Neural cell (in vitro differentiated cells): ENCODE data around the gene NTRK2. TPM values are rescaled to one million over a fixed set of nuclear protein-coding genes. Genes with fewer than 3 reads are reported as not detected.

ENCODE experiments used
- H2AFZ ChIP-seq: fragments of 200-600, 300-800 bp; sonication (generic), shearing (Covaris generic); 2 replicates; pipeline ENCODE4 v1.6.0; 2014; ENCODE audit warnings: low read depth, mild to moderate bottlenecking, antibody characterized with exemption, low read length, moderate library complexity
- H3F3A ChIP-seq: fragments of 200-600 bp; shearing (Covaris generic); 2 replicates; pipeline ENCODE4 v1.6.1; 2016; ENCODE audit warnings: mild to moderate bottlenecking, moderate library complexity, mixed read lengths, antibody characterized with exemption, low read length; ENCODE audit not compliant: insufficient read depth, poor library complexity, severe bottlenecking
- H3K27ac ChIP-seq: fragments of 200-600, 300-800 bp; sonication (generic), shearing (Covaris generic); 2 replicates; pipeline ENCODE4 v1.5.1; 2014; ENCODE audit warnings: mild to moderate bottlenecking, low read length, moderate library complexity
- H3K27me3 ChIP-seq: fragments of 300-800, 200-600 bp; sonication (generic), shearing (Covaris generic); 2 replicates; pipeline ENCODE4 v1.6.0; 2014; ENCODE audit warnings: mild to moderate bottlenecking, low read depth, low read length, moderate library complexity; ENCODE audit not compliant: insufficient read depth
- H3K36me3 ChIP-seq: fragments of 300-800, 200-600 bp; sonication (generic), shearing (Covaris generic); 2 replicates; pipeline ENCODE4 v1.5.1; 2014; ENCODE audit warnings: mild to moderate bottlenecking, antibody characterized with exemption, low read length, moderate library complexity; ENCODE audit not compliant: insufficient read depth
- H3K4me2 ChIP-seq: fragments of 300-800, 200-600 bp; sonication (generic), shearing (Covaris generic); 2 replicates; pipeline ENCODE4 v1.6.0; 2014; ENCODE audit warnings: mild to moderate bottlenecking, low read length
- H3K4me3 ChIP-seq: fragments of 300-800, 200-600 bp; sonication (generic), shearing (Covaris generic); 2 replicates; pipeline ENCODE4 v1.5.1; 2014; ENCODE audit warnings: mild to moderate bottlenecking, low read length, moderate library complexity
- H3K79me2 ChIP-seq: fragments of 200-600 bp; shearing (Covaris generic); replicated peaks from 2 replicates; pipeline ENCODE4 v1.6.0; 2014; ENCODE audit warnings: mild to moderate bottlenecking, low read length, moderate library complexity; ENCODE audit not compliant: insufficient read depth
- H3K9ac ChIP-seq: fragments of 300-800, 200-600 bp; sonication (generic), shearing (Covaris generic); 2 replicates; pipeline ENCODE4 v1.6.1; 2016; ENCODE audit warnings: mild to moderate bottlenecking, low read length, mixed read lengths
- H3K9me2 ChIP-seq: fragments of 200-600 bp; shearing (Covaris generic); 2 replicates; pipeline ENCODE4 v1.6.1; 2016; ENCODE audit warnings: mild to moderate bottlenecking, low read length, mixed read lengths; ENCODE audit not compliant: insufficient read depth
- H3K9me3 ChIP-seq: fragments of 200-600, 300-800 bp; sonication (generic), shearing (Covaris generic); 2 replicates; pipeline ENCODE4 v1.6.1; 2016; ENCODE audit warnings: mild to moderate bottlenecking, mixed run types, low read length, moderate library complexity, mixed read lengths
- H4K20me1 ChIP-seq: fragments of 200-600 bp; shearing (Covaris generic); 2 replicates; pipeline ENCODE4 v1.6.1; 2016; ENCODE audit warnings: mild to moderate bottlenecking, mixed run types; ENCODE audit not compliant: insufficient read depth
- CTCF ChIP-seq: fragments of 450-650 bp; IDR thresholded peaks from 2 replicates; pipeline ENCODE4 v1.5.1; 2014; ENCODE audit warnings: antibody characterized with exemption, mild to moderate bottlenecking, moderate library complexity; ENCODE audit not compliant: poor library complexity, severe bottlenecking
- EP300 ChIP-seq: fragments of 450-650 bp; conservative IDR thresholded peaks from 2 replicates; pipeline ENCODE4 v1.6.1; 2014; ENCODE audit warnings: antibody characterized with exemption, mild to moderate bottlenecking, moderate library complexity; ENCODE audit not compliant: poor library complexity, severe bottlenecking
- EZH2 ChIP-seq: fragments of 200-600, 300-800 bp; shearing (Covaris generic), sonication (generic); IDR thresholded peaks from 2 replicates; pipeline ENCODE4 v1.6.1; 2014; ENCODE audit warnings: antibody characterized with exemption, low read length, borderline replicate concordance, mild to moderate bottlenecking; ENCODE audit not compliant: insufficient read depth, poor library complexity, severe bottlenecking
- MXI1 ChIP-seq: fragments of 450-650 bp; conservative IDR thresholded peaks from 2 replicates; pipeline ENCODE4 v1.6.1; 2014; ENCODE audit warnings: antibody characterized with exemption, mild to moderate bottlenecking; ENCODE audit not compliant: poor library complexity, severe bottlenecking
- POLR2AphosphoS5 ChIP-seq: IDR thresholded peaks from 2 replicates; pipeline ENCODE4 v1.6.1; 2012
- RAD21 ChIP-seq: fragments of 450-650 bp; conservative IDR thresholded peaks from 2 replicates; pipeline ENCODE4 v1.6.1; 2014; ENCODE audit warnings: antibody characterized with exemption, mild to moderate bottlenecking, moderate library complexity
- SMC3 ChIP-seq: fragments of 450-650 bp; conservative IDR thresholded peaks from 2 replicates; pipeline ENCODE4 v1.6.1; 2014; ENCODE audit warnings: antibody characterized with exemption, mild to moderate bottlenecking, moderate library complexity; ENCODE audit not compliant: poor library complexity
- TAF1 ChIP-seq: IDR thresholded peaks from 2 replicates; pipeline ENCODE4 v1.6.1; 2012; ENCODE audit warnings: low read depth
- polyA plus RNA-seq: library from polyadenylated mRNA; depleted of rRNA; stranded (reverse); fragments of >200 nt; gene quantifications from 2 replicates; pipeline ENCODE4 v1.2.3, GENCODE V29; 2014
- TF ChIP-seq, protein P1 (sequence below): IDR thresholded peaks from 2 replicates; pipeline ENCODE4 v1.6.1; 2012; ENCODE audit warnings: borderline replicate concordance

Gene NTRK2
- polyA plus RNA-seq, 1 donor from 2014 or later: 14.2 TPM

GRCh38 chr9:84862308-84862707, 192.8 kb downstream of the NTRK2 start:
- Histone ChIP-seq H2AFZ (no peak overlapping the region), H3K27ac (no peak overlapping the region), H3K9ac (no peak overlapping the region), H3K9me3 (no peaks in the 10 kb centered on the region), H3K4me3 (no peak overlapping the region), H3F3A (peaks cover 3% of the 10 kb centered on the region), H3K4me2 (no peak overlapping the region), H3K27me3 (no peaks in the 10 kb centered on the region), H3K79me2 (no peaks in the 10 kb centered on the region), H3K36me3 (no peaks in the 10 kb centered on the region), H4K20me1 (no peaks in the 10 kb centered on the region), H3K9me2 (no peaks in the 10 kb centered on the region)
- TF ChIP-seq POLR2AphosphoS5 (no peak), RAD21 (no peak), SMC3 (no peak), MXI1 (no peak), TAF1 (no peak), EP300 (no peak), EZH2 (no peak), CTCF (no peak)
- TF ChIP-seq, protein P1, sequence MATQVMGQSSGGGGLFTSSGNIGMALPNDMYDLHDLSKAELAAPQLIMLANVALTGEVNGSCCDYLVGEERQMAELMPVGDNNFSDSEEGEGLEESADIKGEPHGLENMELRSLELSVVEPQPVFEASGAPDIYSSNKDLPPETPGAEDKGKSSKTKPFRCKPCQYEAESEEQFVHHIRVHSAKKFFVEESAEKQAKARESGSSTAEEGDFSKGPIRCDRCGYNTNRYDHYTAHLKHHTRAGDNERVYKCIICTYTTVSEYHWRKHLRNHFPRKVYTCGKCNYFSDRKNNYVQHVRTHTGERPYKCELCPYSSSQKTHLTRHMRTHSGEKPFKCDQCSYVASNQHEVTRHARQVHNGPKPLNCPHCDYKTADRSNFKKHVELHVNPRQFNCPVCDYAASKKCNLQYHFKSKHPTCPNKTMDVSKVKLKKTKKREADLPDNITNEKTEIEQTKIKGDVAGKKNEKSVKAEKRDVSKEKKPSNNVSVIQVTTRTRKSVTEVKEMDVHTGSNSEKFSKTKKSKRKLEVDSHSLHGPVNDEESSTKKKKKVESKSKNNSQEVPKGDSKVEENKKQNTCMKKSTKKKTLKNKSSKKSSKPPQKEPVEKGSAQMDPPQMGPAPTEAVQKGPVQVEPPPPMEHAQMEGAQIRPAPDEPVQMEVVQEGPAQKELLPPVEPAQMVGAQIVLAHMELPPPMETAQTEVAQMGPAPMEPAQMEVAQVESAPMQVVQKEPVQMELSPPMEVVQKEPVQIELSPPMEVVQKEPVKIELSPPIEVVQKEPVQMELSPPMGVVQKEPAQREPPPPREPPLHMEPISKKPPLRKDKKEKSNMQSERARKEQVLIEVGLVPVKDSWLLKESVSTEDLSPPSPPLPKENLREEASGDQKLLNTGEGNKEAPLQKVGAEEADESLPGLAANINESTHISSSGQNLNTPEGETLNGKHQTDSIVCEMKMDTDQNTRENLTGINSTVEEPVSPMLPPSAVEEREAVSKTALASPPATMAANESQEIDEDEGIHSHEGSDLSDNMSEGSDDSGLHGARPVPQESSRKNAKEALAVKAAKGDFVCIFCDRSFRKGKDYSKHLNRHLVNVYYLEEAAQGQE: no peak

DNA sequence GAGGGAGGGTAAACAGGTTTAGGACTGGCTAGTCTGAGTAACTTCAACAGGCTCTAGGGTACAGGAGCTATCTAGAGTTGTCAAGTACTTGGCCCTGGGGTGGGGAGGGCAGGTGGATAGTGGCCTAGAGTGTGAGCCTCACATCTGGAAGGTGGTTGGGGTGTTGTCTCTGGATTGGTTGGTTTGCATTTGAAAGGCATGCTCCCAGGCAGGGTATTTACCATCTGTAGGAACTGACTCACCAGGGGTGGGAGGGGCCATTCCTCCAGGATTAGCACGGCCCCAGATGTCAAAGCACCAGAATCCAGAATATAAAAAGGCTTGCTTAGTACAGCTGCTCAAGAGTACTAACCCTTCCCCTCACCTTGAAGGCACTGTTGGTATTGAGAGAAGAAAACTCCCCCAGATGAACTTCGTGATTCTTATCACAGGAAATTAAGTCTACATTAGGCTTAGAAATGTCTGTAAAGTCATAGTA, 193.3 kb downstream of the NTRK2 start:
- TF ChIP-seq RAD21: no peak
- no peak for TF ChIP-seq TAF1
- no peak for TF ChIP-seq EZH2
- TF ChIP-seq, protein P1: no peak
- no peak for TF ChIP-seq MXI1
- TF ChIP-seq CTCF: no peak
- TF ChIP-seq SMC3: no peak
- TF ChIP-seq EP300: no peak
- TF ChIP-seq POLR2AphosphoS5: no peak
- Histone ChIP-seq H3K36me3 (no peaks in the 10 kb centered on the region), H3F3A (peaks cover 3% of the 10 kb centered on the region), H3K79me2 (no peaks in the 10 kb centered on the region), H4K20me1 (no peaks in the 10 kb centered on the region), H3K27ac (peak overlapping the region; percentile 52), H3K27me3 (no peaks in the 10 kb centered on the region), H2AFZ (no peak overlapping the region), H3K4me3 (no peak overlapping the region), H3K9me3 (no peaks in the 10 kb centered on the region), H3K4me2 (no peak overlapping the region), H3K9me2 (no peaks in the 10 kb centered on the region), H3K9ac (no peak overlapping the region)
